GM19452 (cell line): ENCODE results near the gene ST3GAL5.

Source experiments
- ATAC-seq: cut with Tn5 transposase; IDR thresholded peaks from one replicate; pipeline ENCODE4 v1.9.1; 2021; ENCODE audit not compliant: unreplicated experiment

ST3GAL5 gene

DNA sequence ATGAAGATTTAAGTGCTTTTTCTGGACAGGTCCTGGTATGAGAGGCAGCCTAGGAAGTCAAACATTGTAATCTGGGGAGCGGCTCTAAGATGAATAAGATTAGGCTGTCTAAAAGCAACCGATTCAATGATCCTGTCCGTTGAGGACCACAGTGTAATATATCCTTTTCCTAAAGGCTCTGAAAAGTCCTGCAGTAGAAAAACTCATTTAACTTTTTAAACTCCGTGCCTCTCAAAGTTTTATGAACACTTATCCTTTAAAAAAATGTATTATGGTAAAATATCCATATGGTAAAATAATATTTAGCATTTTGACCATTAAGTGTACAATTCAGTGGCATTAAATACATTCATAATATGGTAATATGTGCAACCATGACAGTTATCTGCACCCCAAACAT, 95.2 kb downstream of the ST3GAL5 start:
- no peak for ATAC-seq

DNA sequence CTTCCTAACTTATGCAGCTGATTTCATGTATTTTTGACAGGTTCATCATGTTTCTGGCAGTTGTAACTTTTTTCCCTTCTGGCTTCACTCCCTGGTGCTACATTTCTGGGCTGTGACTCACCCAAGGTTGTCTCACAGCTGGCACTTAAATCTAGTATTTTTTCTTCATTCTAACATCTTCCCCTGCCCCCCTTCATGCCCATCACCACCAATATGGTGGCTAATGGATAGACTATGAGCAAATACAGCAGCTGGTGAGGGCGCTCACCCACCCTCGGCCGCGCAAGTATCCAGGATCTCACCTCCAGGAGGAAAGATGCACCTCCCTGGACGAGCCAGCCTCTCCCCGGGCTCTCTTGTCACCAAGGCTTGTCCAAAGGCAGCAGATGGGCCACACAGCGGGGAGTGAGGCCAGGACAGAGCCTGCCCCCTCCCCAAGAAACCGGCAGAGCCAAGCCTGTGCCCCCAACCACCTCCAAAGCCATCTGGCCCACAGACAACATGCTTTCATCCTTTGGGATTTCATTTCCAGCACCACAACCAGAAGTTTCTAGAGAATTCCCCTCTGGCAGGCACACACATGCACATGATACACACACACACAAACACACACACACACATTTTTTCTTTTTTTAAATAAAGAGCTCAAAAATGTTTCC, 95.9 kb downstream of the ST3GAL5 start:
- ATAC-seq, result no peak

DNA sequence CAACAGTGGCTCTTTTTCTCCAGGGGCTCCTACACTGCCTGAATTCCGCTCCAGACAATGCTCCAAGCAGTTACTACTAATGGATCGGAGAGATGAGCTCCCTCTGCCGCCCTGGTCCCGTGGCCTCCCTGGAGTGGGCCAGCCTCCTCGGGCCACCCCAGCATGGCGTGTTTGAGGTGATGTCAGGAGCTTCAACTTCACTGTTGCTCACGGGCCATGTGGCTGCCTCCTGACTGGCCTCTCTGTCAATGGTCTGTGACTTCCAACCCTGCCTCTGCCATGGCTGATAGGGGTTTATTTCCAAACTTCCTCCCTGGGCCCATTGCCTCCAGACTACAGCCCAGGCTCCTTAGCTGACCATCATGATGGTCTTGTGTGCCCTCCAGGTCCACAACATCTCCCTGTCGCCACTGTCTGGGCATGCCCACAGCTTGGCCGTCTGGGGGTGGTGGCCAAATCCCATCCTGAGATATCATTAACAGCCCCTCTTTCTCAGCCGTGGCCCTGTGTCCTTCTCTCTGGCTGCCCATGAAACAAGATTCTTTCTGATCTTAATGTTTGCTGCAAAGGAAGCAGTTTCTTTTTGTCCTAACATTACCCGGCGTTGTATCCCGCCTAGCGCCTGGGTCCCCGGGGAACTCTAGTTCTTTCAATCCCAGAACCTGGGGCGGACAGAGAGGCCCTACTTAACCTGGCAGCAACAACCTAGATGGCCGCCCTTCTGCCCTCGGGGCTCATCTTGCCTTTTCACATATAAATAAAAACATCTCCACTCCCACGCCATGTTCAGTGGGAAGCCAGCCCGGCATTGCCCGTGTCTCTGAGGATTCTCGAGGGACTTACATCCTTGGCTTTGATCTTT, 96.9 kb downstream of the ST3GAL5 start:
- ATAC-seq, result no peak

DNA sequence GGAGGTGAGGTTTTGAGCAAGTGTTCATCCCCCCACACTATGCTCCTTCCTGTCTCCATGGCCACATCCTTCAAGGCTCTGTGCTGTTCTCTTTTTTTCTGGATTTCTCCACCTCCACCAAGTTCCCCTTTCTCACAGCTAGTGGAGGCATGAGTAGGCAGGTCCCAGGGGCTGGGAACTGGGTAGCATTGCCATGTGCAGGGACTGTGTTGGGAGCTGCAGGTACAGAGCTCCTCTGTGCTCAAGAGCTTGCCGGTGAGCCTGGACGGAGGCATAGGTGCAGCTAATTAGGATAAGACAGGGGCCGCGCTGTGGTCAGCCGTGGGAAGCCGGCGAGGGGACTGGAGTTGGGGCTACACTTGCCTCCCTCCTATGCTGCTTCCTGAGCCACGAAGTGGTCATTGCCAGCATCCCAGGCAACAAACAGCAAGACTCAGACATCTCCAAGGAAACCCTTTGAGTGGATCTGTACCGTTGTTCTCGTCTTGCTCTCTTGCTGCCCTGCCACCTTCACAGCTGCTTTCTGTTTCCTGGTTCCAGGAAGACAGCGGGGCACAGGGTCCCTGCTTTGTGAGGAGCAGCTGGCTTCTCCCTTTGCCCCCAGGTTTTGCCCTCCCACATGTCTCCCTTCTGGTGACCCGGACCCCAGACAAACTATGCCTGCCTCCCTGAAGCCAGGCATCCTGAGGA, 98.1 kb downstream of the ST3GAL5 start:
- ATAC-seq, result no peak

DNA sequence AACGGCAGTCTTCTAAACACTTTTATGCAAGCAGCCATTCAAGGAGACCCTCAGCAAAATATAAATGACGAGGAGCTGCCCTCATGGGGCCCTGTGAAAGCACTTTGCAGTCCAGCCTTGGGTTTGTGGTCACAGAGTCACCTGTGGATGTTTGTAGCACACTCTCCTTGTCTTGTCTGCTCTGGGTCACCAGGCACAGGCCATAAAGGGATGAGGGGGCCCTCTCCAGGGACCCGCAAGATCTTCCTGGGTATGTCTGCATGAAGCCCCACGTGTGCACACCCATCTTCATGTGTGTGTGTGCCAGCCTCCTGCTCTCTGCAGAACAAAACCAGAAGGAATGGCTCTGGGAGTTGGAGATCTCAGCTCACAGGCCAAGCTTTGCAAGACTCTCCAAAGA, 98.8 kb downstream of the ST3GAL5 start:
- no peak for ATAC-seq

DNA sequence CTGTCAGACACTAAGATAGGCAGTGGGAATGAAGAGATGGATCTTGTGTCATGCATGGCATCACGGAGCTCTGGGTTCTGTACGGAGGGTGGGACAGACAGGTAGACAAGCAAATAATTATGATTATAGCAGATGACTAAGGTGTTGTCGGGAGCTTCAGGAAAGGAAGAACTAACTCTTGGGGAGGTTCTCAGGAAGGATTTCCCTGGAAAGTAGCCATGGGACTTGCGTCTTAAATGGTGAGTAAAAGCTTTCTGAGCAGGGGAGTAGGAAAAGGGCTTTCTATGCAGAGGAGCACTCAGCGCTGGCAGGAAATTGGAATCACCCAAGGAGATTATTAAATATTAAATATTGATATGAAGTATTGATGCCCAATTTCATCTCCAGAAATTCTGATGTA, 99.5 kb downstream of the ST3GAL5 start:
- ATAC-seq, result no peak

DNA sequence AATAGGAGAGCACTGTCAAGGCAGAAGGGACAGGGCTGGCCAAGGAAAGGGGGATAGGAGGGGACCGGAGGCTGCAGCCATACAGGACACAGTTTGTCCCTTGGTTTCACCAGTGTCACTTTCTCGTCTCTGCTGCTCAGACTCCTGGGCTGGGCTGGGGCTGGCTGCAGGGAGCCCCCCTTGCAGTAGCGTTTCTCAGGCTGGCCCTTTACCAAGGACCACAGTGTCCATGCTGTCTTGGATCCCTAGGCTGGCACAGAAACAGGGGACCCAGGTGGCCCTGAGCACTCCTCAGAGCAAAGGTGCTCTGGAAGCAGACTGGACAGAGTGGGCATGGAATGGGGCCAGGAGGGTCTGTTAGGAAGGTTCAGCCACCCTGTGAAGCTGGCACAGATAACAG, 100.2 kb downstream of the ST3GAL5 start:
- ATAC-seq, result no peak

DNA sequence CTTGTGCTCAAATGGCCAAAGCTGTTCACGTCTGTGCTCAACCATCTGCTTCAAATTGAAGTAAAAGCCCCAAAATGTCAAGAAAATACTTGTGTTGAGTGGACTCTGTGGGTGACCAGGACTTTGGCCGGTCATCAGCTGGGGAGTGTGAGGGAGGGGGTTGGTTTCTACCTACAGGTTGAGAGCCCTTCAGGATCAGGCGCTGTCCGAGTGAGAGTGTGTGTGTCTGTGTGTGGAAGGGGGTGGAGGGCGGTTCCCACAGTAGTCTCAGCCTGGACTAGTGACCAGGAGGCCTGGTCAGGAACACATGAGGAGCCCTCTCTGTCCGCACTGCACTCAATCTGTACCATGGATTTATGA, 100.8 kb downstream of the ST3GAL5 start:
- no peak for ATAC-seq

DNA sequence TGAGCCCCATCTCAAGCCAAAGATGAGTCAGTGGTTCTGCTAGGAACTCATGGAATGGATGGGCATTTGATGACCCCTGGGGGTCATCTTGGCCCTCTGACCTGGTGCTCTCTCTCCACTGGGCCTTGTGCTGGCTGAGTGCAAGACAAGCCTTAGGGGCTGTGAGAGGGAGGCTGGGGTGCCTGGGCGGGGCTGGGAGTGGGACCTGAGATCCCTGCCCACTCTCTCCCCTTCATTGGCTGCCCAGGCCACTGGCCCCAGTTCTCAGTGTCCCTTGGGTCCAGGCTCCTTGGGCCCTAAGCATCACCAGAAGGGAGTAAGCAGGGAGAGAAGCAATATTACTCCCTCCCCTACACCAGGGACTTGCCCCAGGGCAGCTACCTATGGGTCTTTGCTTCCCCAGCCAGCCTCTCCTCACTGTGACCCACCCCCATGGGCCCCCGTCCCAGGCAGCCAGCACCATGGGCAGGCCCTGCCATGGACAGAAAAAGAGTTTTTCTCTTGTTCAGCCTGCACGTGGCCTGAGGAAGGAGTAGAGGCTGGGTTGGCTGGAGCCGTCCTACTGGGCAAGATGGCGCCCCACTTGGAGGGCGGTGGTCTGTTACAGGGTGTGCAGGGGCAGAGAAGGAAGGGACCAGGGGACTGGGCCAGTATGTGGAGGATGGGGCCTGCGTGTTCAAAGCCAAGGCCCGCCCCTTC, 101.4 kb downstream of the ST3GAL5 start:
- no peak for ATAC-seq
